MCF 10A (cell line): Measurements from ENCODE around the gene GREB1. TPM values are rescaled to one million over a fixed set of nuclear protein-coding genes. Genes with fewer than 3 reads are reported as not detected.

Experiments
- BruUV-seq: library from RNA; stranded (reverse); fragments of 400-500 nt; replicated peaks from 2 replicates; lab custom pipeline; 2021; lab: Mats Ljungman, UMichigan
- CTCF ChIA-PET: fragments of 300-600 bp; sonication (Branson Sonifier 250); formaldehyde crosslinking; extraction: SDS; loops from one replicate; lab custom pipeline; 2021; ENCODE audit warnings: antibody characterized with exemption, inconsistent platforms; lab: Yijun Ruan, JAX
- POLR2A ChIA-PET: fragments of 300-600, 350-650 bp; sonication (Branson Sonifier 250); formaldehyde crosslinking; extraction: SDS; loops from one replicate; lab custom pipeline; 2020; ENCODE audit warnings: antibody characterized with exemption, inconsistent platforms; lab: Yijun Ruan, JAX
- DNase-seq: peaks from one replicate; pipeline ENCODE4 v3.0.0-alpha.2; 2018; ENCODE audit not compliant: unreplicated experiment
- H3K27ac Mint-ChIP-seq: one replicate; pipeline ENCODE4 v1.8.0; 2022; ENCODE audit warnings: mild to moderate bottlenecking, low read depth, mixed read lengths; ENCODE audit not compliant: unreplicated experiment
- H3K27me3 Mint-ChIP-seq: one replicate; pipeline ENCODE4 v1.8.0; 2022; ENCODE audit warnings: mixed read lengths; ENCODE audit not compliant: insufficient read depth, unreplicated experiment
- H3K36me3 Mint-ChIP-seq: one replicate; pipeline ENCODE4 v1.8.0; 2022; ENCODE audit warnings: mild to moderate bottlenecking, moderate library complexity, mixed read lengths; ENCODE audit not compliant: insufficient read depth, unreplicated experiment
- H3K4me1 Mint-ChIP-seq: one replicate; pipeline ENCODE4 v1.8.0; 2022; ENCODE audit warnings: mixed read lengths; ENCODE audit not compliant: insufficient read depth, unreplicated experiment
- H3K4me3 Mint-ChIP-seq: one replicate; pipeline ENCODE4 v1.8.0; 2022; ENCODE audit warnings: mild to moderate bottlenecking, moderate library complexity, mixed read lengths; ENCODE audit not compliant: unreplicated experiment
- H3K9me3 Mint-ChIP-seq: one replicate; pipeline ENCODE4 v1.8.0; 2022; ENCODE audit warnings: mixed read lengths; ENCODE audit not compliant: unreplicated experiment
- CTCF ChIP-seq: fragments of 200-600 bp; IDR thresholded peaks from one replicate; pipeline ENCODE4 v1.8.0; 2022; ENCODE audit warnings: antibody characterized with exemption, mild to moderate bottlenecking; ENCODE audit not compliant: unreplicated experiment
- intact Hi-C: fragments of 100-400 bp; cut with micrococcal nuclease; formaldehyde crosslinking; loops from 2 replicates; pipeline ENCODE4 v1.14.1; 2022
- total RNA-seq: library from RNA; stranded (reverse); gene quantifications from 2 replicates; pipeline ENCODE4 v1.2.3, GENCODE V29; 2022

The GREB1 gene
- total RNA-seq, 1 experiment from 2014 or later = 1.7 TPM

- no peak for TF ChIP-seq CTCF
- no TSS peak for BruUV-seq
- POLR2A ChIA-PET = no interaction called here
- Mint-ChIP-seq H3K4me1 (peaks cover 5% of the 10 kb centered on the region), H3K27me3 (no peaks in the 10 kb centered on the region), H3K9me3 (no peaks in the 10 kb centered on the region), H3K27ac (no peak overlapping the region), H3K4me3 (no peak overlapping the region), H3K36me3 (peaks cover 6% of the 10 kb centered on the region)
- intact Hi-C loops = no loop called here
- DNase-seq = no peak
- CTCF ChIA-PET = interaction anchor here (0.8 to 2.0 kb wide), 3 partner anchors 14 to 91 kb away, joined by 4 to 15 read pairs (median 6); no protein-coding TSS in a partner anchor
Measured at GRCh38 chr2:11568436-11568835, 34.6 kb downstream of the GREB1 start.

- intact Hi-C loops = no loop called here
- H3K4me1 Mint-ChIP-seq = peaks cover 7% of the 10 kb centered on the region
- no peak overlapping the region for H3K27ac Mint-ChIP-seq
- no peak overlapping the region for H3K4me3 Mint-ChIP-seq
- BruUV-seq = no TSS peak
- no peaks in the 10 kb centered on the region for H3K27me3 Mint-ChIP-seq
- CTCF ChIA-PET = interaction anchor here (1.2 to 2.0 kb wide), 2 partner anchors 13 kb away, joined by 4 to 15 read pairs; no protein-coding TSS in a partner anchor
- POLR2A ChIA-PET = no interaction called here
- no peak for TF ChIP-seq CTCF
- no peaks in the 10 kb centered on the region for H3K9me3 Mint-ChIP-seq
- H3K36me3 Mint-ChIP-seq = no peaks in the 10 kb centered on the region
- DNase-seq = no peak
Measured at GRCh38 chr2:11569636-11570035, 35.8 kb downstream of the GREB1 start.

GRCh38 chr2:11571170-11571569, 37.3 kb downstream of the GREB1 start:
- intact Hi-C loops = no loop called here
- TF ChIP-seq CTCF = no peak
- no peak overlapping the region for H3K4me3 Mint-ChIP-seq
- H3K4me1 Mint-ChIP-seq = peaks cover 7% of the 10 kb centered on the region
- no peak for DNase-seq
- CTCF ChIA-PET = interaction anchor here (0.5 to 1.4 kb wide), 3 partner anchors 11 to 1270 kb away, joined by 3 to 9 read pairs (median 3); no protein-coding TSS in a partner anchor
- POLR2A ChIA-PET = interaction anchor here (0.6 kb wide), 1 partner anchor 759 kb away, joined by 3 read pairs; no protein-coding TSS in a partner anchor
- H3K27me3 Mint-ChIP-seq = no peaks in the 10 kb centered on the region
- H3K9me3 Mint-ChIP-seq = no peaks in the 10 kb centered on the region
- no peaks in the 10 kb centered on the region for H3K36me3 Mint-ChIP-seq
- no peak overlapping the region for H3K27ac Mint-ChIP-seq
- no TSS peak for BruUV-seq

GRCh38 chr2:11572996-11573395, 39.2 kb downstream of the GREB1 start:
- Mint-ChIP-seq H3K9me3 (no peaks in the 10 kb centered on the region), H3K4me3 (no peak overlapping the region), H3K27ac (no peak overlapping the region), H3K36me3 (no peaks in the 10 kb centered on the region), H3K27me3 (no peaks in the 10 kb centered on the region), H3K4me1 (peaks cover 7% of the 10 kb centered on the region)
- no peak for DNase-seq
- BruUV-seq = no TSS peak
- CTCF ChIA-PET = interaction anchor here (0.6 to 2.7 kb wide), 7 partner anchors 10 to 357 kb away, joined by 3 to 31 read pairs (median 3); partner anchors contain the start of gene GREB1
- POLR2A ChIA-PET = no interaction called here
- TF ChIP-seq CTCF = no peak
- intact Hi-C loops = no loop called here
